Measurements from ENCODE around the gene BNC1. TPM values are rescaled to one million over a fixed set of nuclear protein-coding genes. Genes with fewer than 3 reads are reported as not detected.
"Not testable (repeated sequence)": the region's sequence is repeated elsewhere in the genome, so short reads cannot be mapped to it uniquely, and the experiment has no call there.

The BNC1 gene
- total and polyA plus RNA-seq, 2 donors (not counting 1 experiment from before 2014, with no cell fraction given) = not detected

DNA sequence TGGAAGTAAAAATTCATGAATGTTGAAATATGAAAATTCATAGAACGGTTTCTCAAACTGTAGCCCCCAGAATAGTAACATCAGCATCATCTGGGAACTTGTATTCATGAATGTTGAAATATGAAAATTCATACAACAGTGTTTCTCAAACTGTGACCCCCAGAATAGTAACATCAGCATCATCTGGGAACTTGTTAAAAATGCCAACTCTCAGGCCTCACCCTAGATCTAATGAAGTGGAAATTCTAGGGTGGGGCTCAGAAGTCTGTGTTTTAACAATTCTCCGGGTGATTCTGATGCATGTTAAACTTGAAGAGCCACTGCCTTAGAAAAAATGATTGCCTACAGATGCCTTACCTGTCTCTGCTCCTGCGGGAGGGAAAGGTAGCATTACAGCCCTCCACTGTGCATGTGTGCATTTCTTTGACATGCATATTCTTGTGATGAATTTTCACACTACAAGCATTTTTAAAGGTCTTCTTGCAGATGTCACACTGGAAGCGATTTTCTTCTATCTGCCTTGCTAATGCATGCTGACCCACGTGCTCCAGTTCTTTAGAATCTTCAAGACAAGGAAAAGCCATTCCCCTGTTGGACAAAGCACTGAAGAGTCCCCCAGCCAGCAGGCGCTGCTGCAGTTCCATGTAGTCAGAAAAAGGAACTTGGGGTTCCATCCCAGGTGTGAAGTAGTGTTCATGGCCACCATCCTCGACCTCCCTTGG is 21.7 kb downstream of the BNC1 start:
- ChIA-PET POLR2A (no interaction called here), CTCF (interaction anchor here (1.3 kb wide), 1 partner anchor 14 kb away, joined by 3 read pairs; no protein-coding TSS in a partner anchor)
- no peak overlapping the region for H3K4me3 Mint-ChIP-seq
- H3K79me2 ChIP-seq (ENCODE audit: control insufficient read depth, insufficient read depth, low read length) = no peaks in the 10 kb centered on the region
- H3K4me2 ChIP-seq (replicated peaks; ENCODE audit: low read depth, low read length, poor library complexity, severe bottlenecking) = no peak overlapping the region
- H3K9me3 Mint-ChIP-seq (ENCODE audit: insufficient read depth) = no peaks in the 10 kb centered on the region
- no peak overlapping the region for H3K4me3 ChIP-seq (ENCODE audit: control extremely low read depth in 1 of 5, extremely low read depth in 1 of 5, insufficient read depth in 1 of 5, low read depth in 2 of 5, low read length in 4 of 5)
- WGBS (ENCODE audit: insufficient coverage) = 84% methylated on average over 6 of the region's 7 CpGs
- H3K36me3 ChIP-seq (replicated peaks in 1 of 2; ENCODE audit: control extremely low read depth in 1 of 2, control insufficient read depth in 1 of 2, extremely low read depth in 1 of 2, insufficient read depth in 2 of 2, low read length in 1 of 2) = no peaks in the 10 kb centered on the region
- no peaks in the 10 kb centered on the region for H3K4me1 ChIP-seq (ENCODE audit: control insufficient read depth in 2 of 2, insufficient read depth in 2 of 2, low read length in 2 of 2)
- TF ChIP-seq, protein P1, sequence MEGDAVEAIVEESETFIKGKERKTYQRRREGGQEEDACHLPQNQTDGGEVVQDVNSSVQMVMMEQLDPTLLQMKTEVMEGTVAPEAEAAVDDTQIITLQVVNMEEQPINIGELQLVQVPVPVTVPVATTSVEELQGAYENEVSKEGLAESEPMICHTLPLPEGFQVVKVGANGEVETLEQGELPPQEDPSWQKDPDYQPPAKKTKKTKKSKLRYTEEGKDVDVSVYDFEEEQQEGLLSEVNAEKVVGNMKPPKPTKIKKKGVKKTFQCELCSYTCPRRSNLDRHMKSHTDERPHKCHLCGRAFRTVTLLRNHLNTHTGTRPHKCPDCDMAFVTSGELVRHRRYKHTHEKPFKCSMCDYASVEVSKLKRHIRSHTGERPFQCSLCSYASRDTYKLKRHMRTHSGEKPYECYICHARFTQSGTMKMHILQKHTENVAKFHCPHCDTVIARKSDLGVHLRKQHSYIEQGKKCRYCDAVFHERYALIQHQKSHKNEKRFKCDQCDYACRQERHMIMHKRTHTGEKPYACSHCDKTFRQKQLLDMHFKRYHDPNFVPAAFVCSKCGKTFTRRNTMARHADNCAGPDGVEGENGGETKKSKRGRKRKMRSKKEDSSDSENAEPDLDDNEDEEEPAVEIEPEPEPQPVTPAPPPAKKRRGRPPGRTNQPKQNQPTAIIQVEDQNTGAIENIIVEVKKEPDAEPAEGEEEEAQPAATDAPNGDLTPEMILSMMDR (IDR thresholded peaks at IDR 0.05) = no peak
- TF ChIP-seq EZH2 (IDR thresholded peaks at IDR 0.05; ENCODE audit: borderline replicate concordance, insufficient read depth, low read depth, low read length, poor library complexity, severe bottlenecking) = no peak
- peaks cover 22% of the 10 kb centered on the region for H3K27me3 Mint-ChIP-seq
- no peak overlapping the region for H3K27ac Mint-ChIP-seq
- no peaks in the 10 kb centered on the region for H3K9me3 ChIP-seq (ENCODE audit: control extremely low read depth in 1 of 3, control insufficient read depth in 2 of 3, insufficient read depth in 1 of 3, low read length in 2 of 3)
- DNase-seq (no peak), ATAC-seq (ENCODE audit: low read depth) (no peak)
- H3K4me1 Mint-ChIP-seq = no peaks in the 10 kb centered on the region
- H4K20me1 ChIP-seq (ENCODE audit: control insufficient read depth, insufficient read depth, low read length, poor library complexity, severe bottlenecking) = no peaks in the 10 kb centered on the region
- no peak overlapping the region for H3K27ac ChIP-seq (ENCODE audit: low read length in 2 of 2)
- intact Hi-C loops (cut with micrococcal nuclease) = no loop called here
- peaks cover 0 to 5% (median 0%) of the 10 kb centered on the region in 4 experiments for H3K27me3 ChIP-seq (replicated peaks in 1 of 4; ENCODE audit: control extremely low read depth in 1 of 4, control insufficient read depth in 3 of 4, insufficient read depth in 4 of 4, low read length in 3 of 4)
- no peak overlapping the region for H3K9ac ChIP-seq (ENCODE audit: low read length)
- no peak overlapping the region for H2AFZ ChIP-seq (ENCODE audit: insufficient read depth, low read depth, low read length, poor library complexity, severe bottlenecking)

- H3K4me3 ChIP-seq (ENCODE audit: control extremely low read depth in 1 of 5, extremely low read depth in 1 of 5, insufficient read depth in 1 of 5, low read depth in 2 of 5, low read length in 4 of 5); H3K27ac ChIP-seq (ENCODE audit: low read length in 2 of 2); H3K79me2 ChIP-seq (ENCODE audit: control insufficient read depth, insufficient read depth, low read length); H3K36me3 ChIP-seq (replicated peaks in 1 of 2; ENCODE audit: control extremely low read depth in 1 of 2, control insufficient read depth in 1 of 2, extremely low read depth in 1 of 2, insufficient read depth in 2 of 2, low read length in 1 of 2); H3K4me1 Mint-ChIP-seq; H3K9me3 Mint-ChIP-seq (ENCODE audit: insufficient read depth); H3K9me3 ChIP-seq (ENCODE audit: control extremely low read depth in 1 of 3, control insufficient read depth in 2 of 3, insufficient read depth in 1 of 3, low read length in 2 of 3); H3K4me2 ChIP-seq (replicated peaks; ENCODE audit: low read depth, low read length, poor library complexity, severe bottlenecking); H3K4me3 Mint-ChIP-seq; H4K20me1 ChIP-seq (ENCODE audit: control insufficient read depth, insufficient read depth, low read length, poor library complexity, severe bottlenecking); H3K27me3 ChIP-seq (replicated peaks in 1 of 4; ENCODE audit: control extremely low read depth in 1 of 4, control insufficient read depth in 3 of 4, insufficient read depth in 4 of 4, low read length in 3 of 4); H3K27ac Mint-ChIP-seq; ATAC-seq (ENCODE audit: low read depth); POLR2A ChIA-PET; H3K4me1 ChIP-seq (ENCODE audit: control insufficient read depth in 2 of 2, insufficient read depth in 2 of 2, low read length in 2 of 2); DNase-seq; intact Hi-C loops (cut with micrococcal nuclease); H3K9ac ChIP-seq (ENCODE audit: low read length); H2AFZ ChIP-seq (ENCODE audit: insufficient read depth, low read depth, low read length, poor library complexity, severe bottlenecking): not testable (repeated sequence)
- peaks cover 22% of the 10 kb centered on the region for H3K27me3 Mint-ChIP-seq
- CTCF ChIA-PET = interaction anchor here (1.1 kb wide), 1 partner anchor 14 kb away, joined by 3 read pairs; no protein-coding TSS in a partner anchor
- WGBS (ENCODE audit: insufficient coverage) = 100% methylated on average over 4 of the region's 6 CpGs
Measured at GRCh38 chr15:83262181-83262580, 22.3 kb downstream of the BNC1 start.
